NCI-H187 treated with DMSO at 0.1 percent for 48 hours (cell line): ENCODE results near the gene PDIA6.

Experiments used
- DNase-seq: peaks from one replicate; lab custom pipeline; 2025; lab: John Stamatoyannopoulos, UW

The PDIA6 gene

GRCh38 chr2:10812362-10813162, at the start of gene PDIA6:
TSS of gene PDIA6 (minus strand) at chr2:10812785. CDS start at chr2:10812696, 89 bp downstream.
- DNase-seq = peak; percentile 94

GRCh38 chr2:10862330-10862729, 49.7 kb upstream of the PDIA6 start:
- no peak for DNase-seq

DNA sequence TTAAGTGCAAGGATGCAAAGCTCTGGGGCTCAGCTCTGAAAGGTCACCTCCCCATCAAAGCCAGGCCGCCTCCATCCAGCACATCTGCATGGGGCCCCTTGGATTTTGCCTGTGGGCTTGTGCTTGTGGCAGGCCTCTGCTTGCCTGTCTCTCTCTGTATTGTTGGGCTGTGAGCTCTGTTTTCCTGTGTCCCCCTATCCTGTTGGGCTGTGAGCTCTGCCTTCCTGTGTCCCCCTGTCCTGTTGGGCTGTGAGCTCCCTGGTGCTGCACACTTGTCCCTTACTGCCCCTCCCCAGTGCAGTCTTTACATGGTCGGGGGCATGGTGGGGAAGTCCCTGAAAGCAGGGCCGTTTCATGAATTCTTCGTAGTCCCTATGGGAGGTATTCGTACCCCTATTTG, 49.2 kb upstream of the PDIA6 start:
- DNase-seq = no peak

- DNase-seq = no peak
Measured at GRCh38 chr2:10860814-10861325, 48.3 kb upstream of the PDIA6 start.

DNA sequence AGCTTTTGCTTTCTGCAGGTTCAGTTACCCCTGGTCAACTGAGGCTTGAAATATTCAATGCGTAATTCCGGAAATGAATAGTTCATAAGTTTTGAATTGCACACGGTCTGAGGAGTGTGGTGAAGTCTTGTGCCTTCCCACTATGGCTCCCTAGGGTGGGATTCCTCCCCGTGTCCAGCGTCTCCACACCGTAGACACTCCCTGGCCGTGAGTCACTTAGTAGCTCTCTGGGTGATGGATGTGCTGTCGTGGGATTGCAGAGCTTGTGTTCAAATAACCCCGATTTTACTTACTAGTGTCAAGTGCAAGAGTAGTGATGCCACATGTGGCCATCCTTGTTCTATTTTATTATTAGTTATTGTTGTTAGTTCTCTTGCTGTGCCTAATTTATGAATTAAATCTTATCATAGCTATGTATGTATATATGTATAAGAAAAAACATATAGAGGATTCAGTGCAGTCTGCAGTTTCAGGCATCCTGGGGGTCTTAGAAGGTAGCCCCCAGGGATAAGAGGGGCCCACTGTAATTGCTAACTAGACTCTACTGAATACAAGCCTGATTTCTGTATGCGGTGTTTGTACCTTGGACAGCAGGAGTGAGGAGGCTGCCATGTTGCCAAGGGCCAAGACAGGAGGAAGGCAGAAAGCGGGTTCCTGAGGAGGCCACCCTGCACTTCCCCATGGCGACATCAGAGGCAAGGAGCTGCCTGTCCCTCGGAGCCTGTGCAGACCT, 47.7 kb upstream of the PDIA6 start:
- no peak for DNase-seq

- no peak for DNase-seq
Measured at GRCh38 chr2:10859278-10859677, 46.7 kb upstream of the PDIA6 start.

DNA sequence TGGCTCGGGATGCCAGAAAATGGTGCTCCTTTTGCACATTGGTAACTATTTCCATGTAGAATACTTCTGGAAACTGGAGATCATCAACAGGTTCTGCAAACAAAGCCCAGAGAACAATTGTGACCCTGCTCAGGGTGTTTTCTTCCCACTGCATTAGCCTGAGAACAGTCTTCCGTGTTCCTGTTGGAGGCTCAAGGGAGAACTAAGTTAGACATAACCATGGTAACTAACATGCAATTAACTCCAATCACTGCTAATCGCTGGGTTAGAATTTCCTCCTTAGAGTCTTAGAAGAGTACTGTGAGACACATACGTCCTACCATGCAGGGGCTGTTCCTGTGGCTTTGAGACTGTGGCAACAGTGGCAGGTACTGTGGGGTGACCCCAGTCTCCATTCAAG, 36.0 kb upstream of the PDIA6 start:
- no peak for DNase-seq

GRCh38 chr2:10847008-10847407, 34.4 kb upstream of the PDIA6 start:
- DNase-seq = no peak

DNA sequence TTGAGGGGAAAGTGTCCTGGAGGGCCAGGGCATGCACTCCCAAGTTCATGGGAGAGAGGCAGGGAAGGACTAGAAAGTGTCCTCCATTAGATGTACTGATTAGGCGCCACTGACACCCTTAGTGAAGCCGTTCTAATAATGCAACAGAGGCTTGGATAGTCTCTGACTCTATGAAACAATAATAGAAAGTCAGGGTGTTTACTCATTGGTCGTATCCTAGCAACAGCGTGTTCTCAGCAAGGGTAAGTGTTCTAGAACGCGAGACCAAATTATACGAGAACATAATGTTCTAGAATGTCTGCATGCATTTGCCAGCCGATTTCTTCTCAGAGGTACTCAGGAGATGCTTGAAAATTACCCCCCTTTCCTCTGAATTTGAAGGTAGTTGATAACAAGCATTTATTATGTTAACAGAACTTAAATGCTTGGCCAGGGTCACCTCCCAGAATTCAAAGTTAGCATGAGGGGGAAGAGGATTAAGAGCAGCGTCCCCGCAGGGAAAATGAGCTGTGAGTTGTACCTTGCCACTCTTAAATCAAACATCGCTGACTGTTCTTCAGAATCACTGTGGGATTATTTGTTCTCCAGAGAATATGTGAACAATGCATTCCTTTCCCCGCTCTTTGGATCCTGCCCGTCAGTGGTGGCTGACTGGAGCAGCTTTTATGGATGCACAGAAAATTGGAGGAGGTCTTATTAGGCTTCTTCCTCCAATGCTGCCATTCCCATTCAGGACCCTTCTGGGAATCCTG, 33.7 kb upstream of the PDIA6 start:
- DNase-seq = no peak

GRCh38 chr2:10845640-10846039, 33.1 kb upstream of the PDIA6 start:
- no peak for DNase-seq

- DNase-seq = peak; percentile 99
Measured at GRCh38 chr2:10844097-10844496, 31.5 kb upstream of the PDIA6 start.

- DNase-seq = no peak
Measured at GRCh38 chr2:10842506-10842905, 29.9 kb upstream of the PDIA6 start.

DNA sequence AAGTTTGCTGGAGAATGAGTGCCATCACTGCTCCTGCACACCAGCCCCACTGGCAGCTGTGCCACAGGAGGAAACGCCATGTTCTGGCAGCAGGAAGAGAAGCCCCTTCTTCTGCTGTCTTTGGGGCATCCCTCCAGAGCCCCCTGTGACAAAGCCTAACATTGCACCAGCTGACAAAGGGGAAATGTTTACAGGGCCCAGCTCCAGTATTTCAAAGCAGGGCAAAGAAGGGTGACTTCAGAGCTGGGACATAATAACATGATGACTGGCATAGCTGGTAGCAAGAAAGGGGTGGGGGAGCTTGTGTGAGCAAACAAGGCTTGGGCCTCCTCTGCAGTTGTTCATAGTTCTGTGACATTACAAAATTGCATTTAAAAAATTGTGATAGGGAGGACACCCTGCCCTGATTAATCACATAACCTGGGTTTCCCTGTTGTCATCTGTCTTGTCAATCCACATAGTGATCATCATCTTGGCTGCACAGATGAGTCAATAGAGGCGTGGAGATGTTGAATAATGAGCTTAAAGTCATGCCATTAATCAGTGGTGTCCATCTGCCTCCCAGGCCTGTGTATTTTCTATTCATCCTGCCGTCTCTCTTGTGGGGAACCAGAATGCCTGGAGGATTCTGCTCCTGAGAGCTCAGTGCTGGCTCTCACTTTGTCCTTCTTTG, 29.1 kb upstream of the PDIA6 start:
- no peak for DNase-seq

DNA sequence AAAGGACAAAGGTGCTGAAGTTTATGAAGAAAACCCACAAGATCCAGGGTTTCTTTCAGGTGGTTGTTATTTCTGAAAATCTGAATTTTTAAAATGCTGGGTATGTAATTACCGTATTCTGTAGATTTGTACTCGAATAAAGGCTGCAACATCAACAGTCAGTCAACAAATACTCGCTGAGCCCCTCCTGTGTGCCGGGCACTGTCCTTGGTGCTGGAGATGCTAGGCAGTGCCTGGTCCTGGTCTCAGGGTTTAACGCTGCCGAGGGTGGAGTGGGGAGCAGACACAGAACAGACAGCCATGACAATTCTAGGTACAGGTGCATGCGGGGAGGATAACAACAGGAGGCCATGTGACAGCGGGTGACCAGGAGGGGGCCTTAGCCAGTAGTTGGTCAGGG, 27.2 kb upstream of the PDIA6 start:
- no peak for DNase-seq

- no peak for DNase-seq
Measured at GRCh38 chr2:10838734-10839133, 26.1 kb upstream of the PDIA6 start.

GRCh38 chr2:10837298-10838266, 25.0 kb upstream of the PDIA6 start:
- no peak for DNase-seq

GRCh38 chr2:10835052-10835970, 22.7 kb upstream of the PDIA6 start:
- peak; percentile 73 for DNase-seq

GRCh38 chr2:10834068-10834655, 21.6 kb upstream of the PDIA6 start:
- DNase-seq = no peak

DNA sequence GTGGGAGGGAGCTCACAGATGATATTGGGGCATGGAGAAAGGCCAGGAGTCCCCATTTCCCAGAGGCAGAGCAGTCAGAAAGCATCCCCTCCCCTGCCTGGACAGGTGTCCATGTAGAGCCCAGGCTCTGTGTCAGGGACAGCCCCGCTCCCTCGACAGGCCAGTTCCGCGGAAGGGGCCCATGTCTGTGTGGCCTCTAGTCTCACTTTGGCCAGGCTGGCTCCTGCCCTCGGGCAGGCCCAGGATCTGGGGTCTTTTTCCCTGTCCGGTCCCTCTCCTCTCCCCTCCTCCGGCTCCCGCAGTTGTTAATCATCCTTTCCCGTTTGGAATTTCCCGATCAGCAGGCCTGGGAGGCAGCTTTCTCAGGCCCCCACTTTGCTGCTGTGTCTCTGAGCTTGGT, 20.4 kb upstream of the PDIA6 start:
- no peak for DNase-seq
